GM13977 (cell line): ENCODE measurements around the gene STUM.

Experiments
- DNase-seq: peaks from one replicate; pipeline ENCODE4 v3.0.0; 2012; ENCODE audit warnings: low spot score
- CTCF ChIP-seq: IDR thresholded peaks from 2 replicates; pipeline ENCODE4 v1.5.1; 2012; ENCODE audit warnings: mild to moderate bottlenecking, control low read depth; ENCODE audit not compliant: insufficient read depth; ENCODE audit errors: extremely low read depth, missing control alignments
- in situ Hi-C: fragments of 300-500 bp; cut with MboI; formaldehyde crosslinking; loops from one replicate; pipeline ENCODE4 v1.12.0; 2022; ENCODE audit warnings: low sequenced_read_pairs, low pct_unique_long_range_greater_than_20kb, mixed read lengths, inconsistent platforms; ENCODE audit not compliant: unreplicated experiment

STUM gene

GRCh38 chr1:226566234-226566633, 17.7 kb downstream of the STUM start:
- DNase-seq = no peak
- TF ChIP-seq CTCF = no peak
- in situ Hi-C loops = no loop called here

GRCh38 chr1:226566760-226567159, 18.2 kb downstream of the STUM start:
- DNase-seq = no peak
- in situ Hi-C loops = no loop called here
- TF ChIP-seq CTCF = no peak

GRCh38 chr1:226568077-226568831, 19.7 kb downstream of the STUM start:
- peak; percentile 7 for TF ChIP-seq CTCF
- no peak for DNase-seq
- in situ Hi-C loops = no loop called here

GRCh38 chr1:226568975-226569741, 20.6 kb downstream of the STUM start:
- no peak for TF ChIP-seq CTCF

GRCh38 chr1:226569879-226570547, 21.4 kb downstream of the STUM start:
- peak; percentile 53 for DNase-seq
- TF ChIP-seq CTCF = peak; percentile 21
- in situ Hi-C loops = no loop called here

More at GRCh38 chr1:226568975-226569741, 20.6 kb downstream of the STUM start:
- in situ Hi-C loops = no loop called here
- DNase-seq = no peak

GRCh38 chr1:226571893-226572292, 23.3 kb downstream of the STUM start:
- in situ Hi-C loops = no loop called here
- no peak for DNase-seq
- TF ChIP-seq CTCF = no peak
